CD4-positive, alpha-beta T cell (primary cell): ENCODE results near the gene RBM39. TPM values are rescaled to one million over a fixed set of nuclear protein-coding genes. Genes with fewer than 3 reads are reported as not detected.

Source experiments
- ATAC-seq: fragments of 200-7000 bp; cut with Tn5 transposase; one replicate; pipeline ENCODE4 v1.10.0; 2022; ENCODE audit warnings: mild to moderate bottlenecking; ENCODE audit not compliant: poor library complexity
- CTCF ChIA-PET: fragments of 350-600 bp; sonication (Branson Sonifier 250); formaldehyde crosslinking; loops from one replicate; lab custom pipeline; 2021; ENCODE audit warnings: antibody characterized with exemption, inconsistent platforms; lab: Charles Lee
- POLR2A ChIA-PET: fragments of 350-600 bp; sonication (Branson Sonifier 250); formaldehyde crosslinking; loops from one replicate; lab custom pipeline; 2021; ENCODE audit warnings: antibody characterized with exemption, inconsistent platforms; lab: Charles Lee
- DNase-seq, 14 experiments: peaks; one replicate each; pipeline ENCODE4 v3.0.0-alpha.2; 2013 to 2020; ENCODE audit warnings: mixed read lengths in 2 of 14
- H3K27ac ChIP-seq, 2 donors: one replicate each; pipeline versions ENCODE4 v1.5.1 to v1.7.0; 2013; ENCODE audit warnings: low read length in 2 of 2, low read depth in 1 of 2, mild to moderate bottlenecking in 1 of 2
- H3K27me3 ChIP-seq, 2 experiments: 1 replicate in 1 of 2; 2 replicates in 1 of 2; pipeline versions ENCODE4 v1.6.1 to v1.7.0; 2013; ENCODE audit warnings: low read length in 2 of 2, control low read depth in 1 of 2, mild to moderate bottlenecking in 1 of 2, moderate library complexity in 1 of 2; ENCODE audit not compliant: insufficient read depth in 2 of 2, control insufficient read depth in 1 of 2
- H3K36me3 ChIP-seq: one replicate; pipeline ENCODE4 v1.6.1; 2013; ENCODE audit warnings: low read length, control low read depth; ENCODE audit not compliant: insufficient read depth
- H3K4me1 ChIP-seq: one replicate; pipeline ENCODE4 v1.6.1; 2013; ENCODE audit warnings: low read length, control low read depth; ENCODE audit not compliant: insufficient read depth
- H3K4me3 ChIP-seq: one replicate; pipeline ENCODE4 v1.5.1; 2013; ENCODE audit warnings: mild to moderate bottlenecking, low read length, moderate library complexity
- H3K9me3 ChIP-seq, 2 experiments: 1 replicate in 1 of 2; 2 replicates in 1 of 2; pipeline versions ENCODE4 v1.6.1 to v1.7.0; 2013; ENCODE audit warnings: low read length in 2 of 2, mild to moderate bottlenecking in 2 of 2, control low read depth in 1 of 2, moderate library complexity in 1 of 2; ENCODE audit not compliant: control insufficient read depth in 1 of 2, insufficient read depth in 1 of 2
- H3K27ac Mint-ChIP-seq: one replicate; pipeline ENCODE4 v1.8.0; 2020; ENCODE audit warnings: mixed read lengths
- H3K27me3 Mint-ChIP-seq: one replicate; pipeline ENCODE4 v1.8.0; 2021; ENCODE audit warnings: mixed read lengths
- H3K36me3 Mint-ChIP-seq: one replicate; pipeline ENCODE4 v1.8.0; 2021; ENCODE audit warnings: low read depth, mixed read lengths
- H3K4me1 Mint-ChIP-seq: one replicate; pipeline ENCODE4 v1.8.0; 2021; ENCODE audit warnings: low read depth, mixed read lengths
- H3K4me3 Mint-ChIP-seq: one replicate; pipeline ENCODE4 v1.8.0; 2020; ENCODE audit warnings: mild to moderate bottlenecking, mixed read lengths
- H3K9me3 Mint-ChIP-seq: one replicate; pipeline ENCODE4 v1.8.0; 2020; ENCODE audit warnings: mixed read lengths
- CTCF ChIP-seq: fragments of 200-600 bp; IDR thresholded peaks from one replicate; pipeline ENCODE4 v1.8.0; 2022; ENCODE audit warnings: antibody characterized with exemption, mild to moderate bottlenecking
- intact Hi-C, 2 experiments: fragments of 100-400 bp; cut with DNase I in 1 of 2; cut with micrococcal nuclease in 1 of 2; formaldehyde crosslinking; loops; one replicate each; pipeline versions ENCODE4 v1.15.1 to v1.9.0; 2023 to 2025; cut with DNase I, micrococcal nuclease
- total RNA-seq, 174 experiments: library from RNA in 2 of 174; stranded (reverse) in 2 of 174; gene quantifications; one replicate each; pipeline ENCODE4 v1.2.3 and lab custom pipeline; 2021 to 2026

The RBM39 gene
- total RNA-seq, 2 experiments from 2014 or later = 1,057 to 1,091 TPM

- H3K4me3 Mint-ChIP-seq = no peak overlapping the region
- H3K27ac ChIP-seq = no peak overlapping the region
- H3K27ac Mint-ChIP-seq = no peak overlapping the region
- H3K4me3 ChIP-seq = no peak overlapping the region
- H3K36me3 ChIP-seq = peaks cover 28% of the 10 kb centered on the region
- no peaks in the 10 kb centered on the region for H3K9me3 Mint-ChIP-seq
- H3K27me3 ChIP-seq = no peaks in the 10 kb centered on the region
- no peaks in the 10 kb centered on the region for H3K4me1 ChIP-seq
- ChIA-PET CTCF (no interaction called here), POLR2A (interaction anchor here (1.1 kb wide), 1 partner anchor 17 kb away, joined by 3 read pairs; no protein-coding TSS in a partner anchor)
- peak in 1 of 14 experiments; percentile 11 for DNase-seq
- TF ChIP-seq CTCF = no peak
- H3K4me1 Mint-ChIP-seq = no peaks in the 10 kb centered on the region
- ATAC-seq = no peak
- intact Hi-C loops = no loop called here
- no peaks in the 10 kb centered on the region for H3K9me3 ChIP-seq
- peaks cover 57% of the 10 kb centered on the region for H3K36me3 Mint-ChIP-seq
- no peaks in the 10 kb centered on the region for H3K27me3 Mint-ChIP-seq
These were observed 61.4 kb downstream of the RBM39 start for GRCh38 chr20:35680452-35681183.

- Mint-ChIP-seq H3K27ac (no peak overlapping the region), H3K4me3 (no peak overlapping the region), H3K27me3 (no peaks in the 10 kb centered on the region), H3K36me3 (peaks cover 75% of the 10 kb centered on the region), H3K4me1 (no peaks in the 10 kb centered on the region), H3K9me3 (no peaks in the 10 kb centered on the region)
- Histone ChIP-seq H3K27ac (no peak overlapping the region), H3K9me3 (no peaks in the 10 kb centered on the region), H3K27me3 (no peaks in the 10 kb centered on the region), H3K4me3 (no peak overlapping the region), H3K4me1 (no peaks in the 10 kb centered on the region), H3K36me3 (peaks cover 64% of the 10 kb centered on the region)
- POLR2A ChIA-PET = interaction anchor here (0.6 kb wide), 1 partner anchor 11 kb away, joined by 3 read pairs; no protein-coding TSS in a partner anchor
- no peak for ATAC-seq
- CTCF ChIA-PET = no interaction called here
- no peak for TF ChIP-seq CTCF
- intact Hi-C loops = no loop called here
- peak in 1 of 14 experiments; percentile 8 for DNase-seq
These were observed 67.1 kb downstream of the RBM39 start for GRCh38 chr20:35674921-35675320.

- H3K36me3 Mint-ChIP-seq = peaks cover 75% of the 10 kb centered on the region
- Histone ChIP-seq H3K27ac (no peak overlapping the region), H3K9me3 (no peaks in the 10 kb centered on the region), H3K36me3 (peaks cover 73% of the 10 kb centered on the region), H3K4me3 (no peak overlapping the region), H3K4me1 (no peaks in the 10 kb centered on the region), H3K27me3 (no peaks in the 10 kb centered on the region)
- no peaks in the 10 kb centered on the region for H3K9me3 Mint-ChIP-seq
- ChIA-PET CTCF (no interaction called here), POLR2A (no interaction called here)
- no peak for TF ChIP-seq CTCF
- ATAC-seq = no peak
- peak in 1 of 14 experiments; percentile 24 for DNase-seq
- H3K4me3 Mint-ChIP-seq = no peak overlapping the region
- no peaks in the 10 kb centered on the region for H3K4me1 Mint-ChIP-seq
- H3K27ac Mint-ChIP-seq = no peak overlapping the region
- intact Hi-C loops = no loop called here
- H3K27me3 Mint-ChIP-seq = no peaks in the 10 kb centered on the region
These were observed 68.2 kb downstream of the RBM39 start for GRCh38 chr20:35673884-35674283.
